BLaER1 (cell line): Measurements from ENCODE around the gene PTPRN2.

Source experiments
- H3K27ac ChIP-seq: shearing (Covaris generic); formaldehyde crosslinking; 2 replicates; pipeline ENCODE4 v1.8.1; 2022
- H3K27me3 ChIP-seq: shearing (Covaris generic); formaldehyde crosslinking; 2 replicates; pipeline ENCODE4 v1.8.1; 2022
- H3K36me3 ChIP-seq: shearing (Covaris generic); formaldehyde crosslinking; 2 replicates; pipeline ENCODE4 v1.8.1; 2022
- H3K4me1 ChIP-seq: shearing (Covaris generic); formaldehyde crosslinking; 2 replicates; pipeline ENCODE4 v1.8.1; 2022
- H3K4me2 ChIP-seq: shearing (Covaris generic); formaldehyde crosslinking; 2 replicates; pipeline ENCODE4 v1.8.1; 2022
- H3K4me3 ChIP-seq: shearing (Covaris generic); formaldehyde crosslinking; 2 replicates; pipeline ENCODE4 v1.8.1; 2022
- H3K9ac ChIP-seq: shearing (Covaris generic); formaldehyde crosslinking; 2 replicates; pipeline ENCODE4 v1.8.1; 2022
- H3K9me3 ChIP-seq: shearing (Covaris generic); formaldehyde crosslinking; 2 replicates; pipeline ENCODE4 v1.8.1; 2022
- H4K20me1 ChIP-seq: shearing (Covaris generic); formaldehyde crosslinking; 2 replicates; pipeline ENCODE4 v1.8.1; 2022
- Cebpa-rat ChIP-seq: shearing (Covaris generic); IDR thresholded peaks from 2 replicates; pipeline ENCODE4 v1.8.1; 2022

PTPRN2 gene

DNA sequence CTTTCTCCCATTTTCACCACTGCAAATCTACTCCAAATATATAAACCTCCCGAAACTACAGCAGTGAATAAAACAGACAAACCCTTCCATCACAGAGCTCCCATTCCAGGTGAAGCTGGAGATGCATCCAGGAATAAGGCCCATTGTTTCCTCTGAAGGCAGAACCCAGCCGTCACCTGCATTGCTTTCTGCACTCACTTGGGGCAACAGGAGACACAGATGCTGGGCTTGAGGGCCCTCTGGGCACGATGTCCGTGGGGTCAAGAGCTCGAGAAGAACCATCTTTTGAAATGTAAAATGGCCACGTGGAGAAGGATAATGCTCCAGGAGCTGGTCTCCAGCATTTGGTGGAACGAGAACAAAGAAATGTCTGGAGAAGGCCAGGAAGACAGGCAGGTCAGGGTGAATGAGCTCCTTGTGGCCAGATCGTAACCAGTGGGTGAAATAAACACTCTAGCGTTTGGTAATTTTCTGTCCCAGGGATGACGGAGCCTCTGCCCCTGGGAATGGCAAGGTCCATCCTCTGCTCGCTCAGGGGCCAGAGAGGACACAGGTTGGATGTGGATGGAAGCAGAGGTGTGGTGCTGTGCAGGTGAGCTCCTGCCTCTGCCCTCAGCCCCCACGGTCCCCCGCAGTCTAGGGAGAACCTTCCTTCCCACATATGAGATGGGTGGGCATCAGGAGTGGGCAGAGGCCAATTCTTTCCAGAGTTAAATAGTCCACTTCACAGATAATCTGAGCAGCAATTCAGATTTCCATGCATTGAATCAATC is 694.7 kb downstream of the PTPRN2 start:
- H3K9me3 ChIP-seq, result no peaks in the 10 kb centered on the region
- no peak for TF ChIP-seq Cebpa-rat
- no peaks in the 10 kb centered on the region for H3K27me3 ChIP-seq

DNA sequence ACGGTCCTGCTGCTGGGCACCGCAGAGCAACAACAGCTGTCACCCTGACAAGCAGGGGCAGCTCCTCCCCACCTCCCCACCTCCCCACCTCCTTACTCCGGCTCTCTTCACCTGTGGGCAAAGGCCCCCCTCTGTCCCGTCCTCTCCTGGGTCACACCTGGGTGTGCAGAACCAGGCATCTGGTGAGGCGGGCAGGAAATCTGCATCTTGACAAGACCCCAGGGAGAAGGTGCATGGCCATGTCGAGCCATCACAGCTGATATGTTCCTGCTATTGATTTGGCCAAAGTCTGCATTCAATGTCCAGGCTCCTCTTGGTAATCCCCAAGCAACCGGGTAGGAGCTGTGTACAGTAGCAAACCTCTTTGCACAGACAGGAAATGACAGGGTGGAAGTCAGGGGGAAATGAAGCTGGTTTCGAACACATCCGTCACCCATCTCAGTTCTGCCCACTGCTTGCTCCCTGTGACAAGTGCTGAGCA is 696.7 kb downstream of the PTPRN2 start:
- no peaks in the 10 kb centered on the region for H3K27me3 ChIP-seq
- H4K20me1 ChIP-seq, result no peaks in the 10 kb centered on the region
- no peaks in the 10 kb centered on the region for H3K9me3 ChIP-seq
- TF ChIP-seq Cebpa-rat, result no peak
- no peak overlapping the region for H3K4me3 ChIP-seq
- peak overlapping the region; percentile 73 for H3K4me2 ChIP-seq
- H3K36me3 ChIP-seq, result no peaks in the 10 kb centered on the region
- peaks cover 57% of the 10 kb centered on the region for H3K4me1 ChIP-seq
- H3K27ac ChIP-seq, result no peak overlapping the region
- H3K9ac ChIP-seq, result no peak overlapping the region

More for the DNA sequence above, 694.7 kb downstream of the PTPRN2 start:
- Histone ChIP-seq H3K4me2 (no peak overlapping the region), H3K9ac (no peak overlapping the region), H3K27ac (no peak overlapping the region), H3K36me3 (no peaks in the 10 kb centered on the region), H3K4me3 (no peak overlapping the region), H3K4me1 (peaks cover 57% of the 10 kb centered on the region), H4K20me1 (no peaks in the 10 kb centered on the region)

DNA sequence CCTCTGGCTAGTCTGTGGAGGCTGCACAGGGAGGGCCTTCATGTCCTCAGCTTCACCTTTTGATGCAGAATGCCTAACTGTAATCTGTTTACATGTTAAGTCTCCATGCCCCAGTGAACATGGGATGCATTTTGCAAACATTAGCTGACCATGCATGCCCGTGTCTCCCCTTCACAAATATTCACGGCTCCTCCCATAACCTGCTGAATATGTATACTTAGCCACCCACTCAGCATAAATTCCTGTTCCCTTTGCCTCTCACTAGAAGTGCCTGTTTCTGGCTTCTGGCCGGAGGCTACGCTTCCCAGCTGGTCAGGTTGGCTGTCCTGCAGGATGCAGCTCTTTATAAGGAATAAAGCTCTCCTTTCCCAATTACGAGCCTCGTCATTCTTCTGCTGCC is 698.1 kb downstream of the PTPRN2 start:
- Histone ChIP-seq H3K4me1 (peaks cover 48% of the 10 kb centered on the region), H4K20me1 (no peaks in the 10 kb centered on the region), H3K27me3 (no peaks in the 10 kb centered on the region), H3K9me3 (peaks cover 3% of the 10 kb centered on the region), H3K9ac (no peak overlapping the region), H3K27ac (no peak overlapping the region), H3K4me2 (peak overlapping the region; percentile 30), H3K36me3 (no peaks in the 10 kb centered on the region), H3K4me3 (no peak overlapping the region)
- TF ChIP-seq Cebpa-rat, result no peak

DNA sequence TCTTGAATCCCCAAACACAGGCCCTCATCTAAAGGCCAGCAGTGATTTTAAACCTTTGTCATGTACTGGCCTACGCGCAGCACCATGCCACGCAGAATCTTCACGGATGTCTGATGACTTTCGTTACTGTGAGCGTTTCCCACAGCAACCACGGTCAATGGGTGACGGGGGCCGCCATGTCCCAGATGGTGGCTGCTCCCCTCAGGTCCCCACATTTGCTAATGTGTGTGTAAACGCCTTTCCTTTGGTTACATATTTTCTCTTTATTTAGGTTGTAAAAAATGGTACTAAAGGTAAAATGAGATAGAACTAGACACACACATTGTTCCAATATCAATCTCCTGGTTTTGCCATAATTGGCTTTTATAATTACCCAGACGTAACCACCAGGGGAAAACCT is 699.0 kb downstream of the PTPRN2 start:
- Histone ChIP-seq H3K9ac (no peak overlapping the region), H3K4me1 (peaks cover 39% of the 10 kb centered on the region), H3K36me3 (no peaks in the 10 kb centered on the region), H3K4me2 (no peak overlapping the region), H3K27ac (no peak overlapping the region), H3K27me3 (no peaks in the 10 kb centered on the region), H3K4me3 (no peak overlapping the region), H3K9me3 (peaks cover 12% of the 10 kb centered on the region), H4K20me1 (no peaks in the 10 kb centered on the region)
- TF ChIP-seq Cebpa-rat, result no peak

DNA sequence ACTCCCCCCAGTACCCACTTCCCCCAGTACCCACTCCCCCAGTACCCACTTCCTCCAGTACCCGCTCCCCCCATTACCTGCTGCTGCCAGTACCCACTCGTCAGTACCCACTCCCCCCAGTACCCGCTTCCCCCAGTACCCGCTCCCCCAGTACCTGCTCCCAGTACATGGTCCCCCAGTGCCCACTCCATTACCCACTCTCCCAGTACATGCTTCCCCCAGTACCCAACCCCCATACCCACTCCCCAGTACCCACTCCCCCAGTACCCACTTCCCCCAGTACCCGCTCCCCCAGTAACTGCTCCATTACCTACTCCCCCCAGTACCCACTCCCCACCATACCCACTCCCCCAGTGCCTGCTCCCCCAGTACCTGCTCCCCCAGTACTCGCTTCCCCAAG is 700.2 kb downstream of the PTPRN2 start:
- no peak for TF ChIP-seq Cebpa-rat
- H3K4me2 ChIP-seq, result no peak overlapping the region
- H3K27me3 ChIP-seq, result no peaks in the 10 kb centered on the region
- peaks cover 24% of the 10 kb centered on the region for H3K9me3 ChIP-seq
- no peak overlapping the region for H3K4me3 ChIP-seq
- H3K4me1 ChIP-seq, result peaks cover 39% of the 10 kb centered on the region
- H3K9ac ChIP-seq, result no peak overlapping the region
- H4K20me1 ChIP-seq, result no peaks in the 10 kb centered on the region
- no peaks in the 10 kb centered on the region for H3K36me3 ChIP-seq
- no peak overlapping the region for H3K27ac ChIP-seq

DNA sequence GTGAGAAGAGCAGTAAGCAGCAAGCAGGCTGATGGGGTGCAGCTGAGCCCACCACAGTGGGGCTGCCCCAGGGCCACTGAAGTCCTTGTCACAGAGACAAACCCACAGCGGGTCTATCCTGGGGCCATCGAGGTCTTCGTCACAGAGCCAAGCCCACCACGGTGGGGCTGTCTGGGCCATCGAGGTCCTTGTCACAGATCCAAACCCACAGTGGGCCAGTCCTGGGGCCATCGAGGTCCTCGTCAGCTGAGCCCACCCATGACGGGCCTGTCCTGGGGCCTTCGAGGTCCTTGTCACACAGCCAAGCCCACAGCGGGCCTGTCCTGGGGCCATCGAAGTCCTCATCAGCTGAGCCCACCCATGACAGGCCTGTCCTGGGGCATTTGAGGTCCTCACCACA is 700.9 kb downstream of the PTPRN2 start:
- Histone ChIP-seq H3K9me3 (peaks cover 31% of the 10 kb centered on the region), H3K4me2 (no peak overlapping the region), H4K20me1 (no peaks in the 10 kb centered on the region), H3K4me3 (no peak overlapping the region), H3K27ac (no peak overlapping the region), H3K27me3 (no peaks in the 10 kb centered on the region), H3K4me1 (peaks cover 36% of the 10 kb centered on the region), H3K9ac (no peak overlapping the region), H3K36me3 (no peaks in the 10 kb centered on the region)
- no peak for TF ChIP-seq Cebpa-rat

DNA sequence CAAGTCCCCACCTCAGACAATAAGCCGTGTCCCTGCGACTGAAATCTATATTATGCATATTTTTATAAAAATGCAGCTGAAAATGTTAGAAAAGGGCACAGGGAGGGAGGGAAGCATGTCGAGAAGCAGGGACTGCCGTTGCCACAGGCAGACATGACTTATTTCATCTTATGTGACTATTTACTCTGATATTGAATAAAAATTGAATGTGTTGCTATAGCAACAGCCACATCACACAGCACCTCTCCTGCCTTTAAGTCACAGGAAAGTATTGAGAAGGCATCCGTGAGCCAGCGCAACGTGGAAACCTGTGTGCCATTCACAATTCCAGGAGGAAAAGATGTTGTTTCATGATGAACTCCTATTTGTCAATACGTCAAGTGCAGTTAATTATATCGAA is 701.4 kb downstream of the PTPRN2 start:
- no peak overlapping the region for H3K9ac ChIP-seq

DNA sequence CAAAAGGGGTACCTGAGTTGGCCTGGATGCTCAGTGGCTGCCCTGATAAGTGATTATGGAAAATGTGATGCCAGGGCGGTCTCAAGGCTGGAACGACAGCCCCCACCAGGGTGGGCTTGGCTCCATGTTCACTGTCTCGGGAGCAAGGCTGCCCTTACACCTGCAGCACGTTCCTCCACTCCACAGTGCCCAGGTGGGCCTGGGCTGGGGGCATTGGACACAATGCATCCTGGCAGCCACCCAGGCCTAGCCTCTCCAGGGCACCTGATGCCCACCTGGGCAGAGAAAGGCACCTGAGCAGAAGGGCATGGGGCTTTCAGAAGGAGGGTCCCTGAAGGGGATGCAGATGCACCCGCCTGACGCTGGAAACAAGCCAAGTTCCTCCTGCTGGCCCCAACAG is 702.5 kb downstream of the PTPRN2 start:
- no peak for TF ChIP-seq Cebpa-rat
- H3K27ac ChIP-seq, result no peak overlapping the region
- H4K20me1 ChIP-seq, result no peaks in the 10 kb centered on the region
- H3K36me3 ChIP-seq, result no peaks in the 10 kb centered on the region
- peaks cover 27% of the 10 kb centered on the region for H3K4me1 ChIP-seq
- peaks cover 40% of the 10 kb centered on the region for H3K9me3 ChIP-seq
- H3K9ac ChIP-seq, result no peak overlapping the region
- no peak overlapping the region for H3K4me3 ChIP-seq
- H3K27me3 ChIP-seq, result no peaks in the 10 kb centered on the region
- H3K4me2 ChIP-seq, result no peak overlapping the region

More for the DNA sequence above, 701.4 kb downstream of the PTPRN2 start:
- Histone ChIP-seq H4K20me1 (no peaks in the 10 kb centered on the region), H3K27me3 (no peaks in the 10 kb centered on the region), H3K4me2 (no peak overlapping the region), H3K4me3 (no peak overlapping the region), H3K4me1 (peaks cover 36% of the 10 kb centered on the region), H3K27ac (no peak overlapping the region), H3K9me3 (peaks cover 36% of the 10 kb centered on the region), H3K36me3 (no peaks in the 10 kb centered on the region)
- TF ChIP-seq Cebpa-rat, result no peak

DNA sequence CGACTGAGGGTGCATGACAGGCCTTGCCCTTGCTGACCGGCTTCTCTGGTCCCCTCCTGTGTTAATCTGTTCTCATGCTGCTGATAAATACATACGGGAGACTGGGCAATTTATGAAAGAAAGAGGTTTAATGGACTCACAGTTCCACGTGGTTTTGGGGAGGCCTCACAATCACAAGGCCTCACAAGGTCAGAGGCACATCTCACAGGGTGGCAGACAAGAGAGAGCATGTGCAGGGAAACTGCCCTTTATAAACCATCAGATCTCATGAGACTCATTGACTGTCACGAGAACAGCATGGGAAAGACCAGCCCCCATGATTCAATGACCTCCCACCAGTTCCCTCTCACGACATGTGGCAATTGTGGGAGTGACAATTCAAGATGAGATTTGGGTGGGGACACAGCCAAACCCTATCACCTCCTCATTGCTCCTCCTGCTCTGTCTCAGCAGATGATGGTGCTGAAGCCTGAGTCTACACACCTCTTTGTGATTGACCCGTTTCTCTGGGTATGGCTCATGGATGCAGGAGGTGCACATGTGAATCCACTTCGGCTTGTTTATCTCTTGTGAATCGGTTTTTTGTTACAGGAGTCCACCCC is 703.1 kb downstream of the PTPRN2 start:
- Histone ChIP-seq H3K4me2 (no peak overlapping the region), H3K27ac (no peak overlapping the region), H3K4me1 (peaks cover 22% of the 10 kb centered on the region), H4K20me1 (no peaks in the 10 kb centered on the region), H3K9me3 (peaks cover 40% of the 10 kb centered on the region), H3K4me3 (no peak overlapping the region), H3K9ac (no peak overlapping the region), H3K36me3 (no peaks in the 10 kb centered on the region), H3K27me3 (no peaks in the 10 kb centered on the region)
- TF ChIP-seq Cebpa-rat, result no peak

DNA sequence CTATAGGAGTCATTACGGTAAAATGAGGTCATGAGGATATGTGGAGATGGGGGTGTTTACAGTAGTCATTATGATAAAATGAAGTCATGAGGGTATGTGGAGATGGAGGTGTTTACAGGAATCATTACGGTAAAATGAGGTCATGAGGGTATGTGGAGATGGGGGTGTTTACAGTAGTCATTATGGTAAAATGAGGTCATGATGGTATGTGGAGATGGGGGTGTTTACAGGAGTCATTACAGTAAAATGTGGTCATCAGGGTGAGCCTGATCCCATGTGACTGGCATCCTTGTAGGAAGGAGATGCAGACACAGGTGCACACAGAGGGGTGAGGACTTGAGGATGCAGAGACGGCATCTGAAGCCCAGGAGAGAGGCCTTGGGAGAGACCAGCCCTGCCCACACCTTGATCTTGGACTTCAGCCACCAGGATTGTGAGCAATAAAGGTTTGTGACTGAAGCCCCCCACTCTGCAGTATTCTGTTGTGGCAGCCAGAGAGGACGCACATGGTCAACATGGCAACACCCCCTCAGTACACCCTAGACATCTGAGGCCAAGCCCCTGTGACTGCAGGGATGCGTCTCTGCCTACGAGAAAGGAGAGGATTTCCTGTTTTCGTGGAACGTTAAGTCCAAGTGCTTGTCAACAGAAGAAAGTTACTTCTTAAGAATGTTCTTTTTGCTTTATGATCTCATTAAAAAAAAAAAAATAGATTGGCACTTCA is 706.4 kb downstream of the PTPRN2 start:
- TF ChIP-seq Cebpa-rat, result no peak
- H3K9me3 ChIP-seq, result peaks cover 40% of the 10 kb centered on the region

More for the DNA sequence above, 706.4 kb downstream of the PTPRN2 start:
- no peak overlapping the region for H3K4me3 ChIP-seq
- H3K27ac ChIP-seq, result no peak overlapping the region
- H3K4me2 ChIP-seq, result peak overlapping the region; percentile 29; the same call in 1 of the 2 replicates
- H3K27me3 ChIP-seq, result no peaks in the 10 kb centered on the region; the same call in 1 of the 2 replicates
- peaks cover 33% of the 10 kb centered on the region for H3K4me1 ChIP-seq
- no peaks in the 10 kb centered on the region for H3K36me3 ChIP-seq
- H4K20me1 ChIP-seq, result no peaks in the 10 kb centered on the region
- H3K9ac ChIP-seq, result no peak overlapping the region
